ENCODE results near the gene NRG3.

DNA sequence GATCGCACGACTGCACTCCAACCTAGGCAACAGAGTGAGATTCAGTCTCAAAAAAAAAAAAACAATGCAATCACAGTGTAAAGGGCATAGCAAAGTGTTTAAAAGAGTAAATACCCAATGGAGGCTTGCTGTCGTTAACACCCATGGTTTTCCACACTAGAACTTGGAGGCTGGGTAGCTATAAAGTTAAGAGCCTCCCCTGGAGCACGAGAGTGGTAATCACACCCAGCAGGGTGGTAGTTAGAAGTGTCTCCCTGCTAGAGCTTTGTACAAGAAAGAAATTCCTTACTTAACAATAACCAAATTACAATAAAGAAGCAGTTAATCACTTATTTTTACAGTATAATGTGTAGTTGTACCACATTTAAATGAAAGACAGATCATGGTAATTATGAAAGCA lies 1078.9 kb downstream of the NRG3 start:
- TF ChIP-seq RAD21 (IDR thresholded peaks at IDR 0.05; ENCODE audit: low read length) (no peak), CEBPB (IDR thresholded peaks at IDR 0.05; ENCODE audit: low read depth, low read length) (no peak), POLR2A (IDR thresholded peaks at IDR 0.05; ENCODE audit: low read depth, low read length) (no peak), USF2 (IDR thresholded peaks at IDR 0.05; ENCODE audit: low read depth, low read length) (no peak), RCOR1 (IDR thresholded peaks at IDR 0.05; ENCODE audit: insufficient replicate concordance, low read length) (no peak), RFX5 (IDR thresholded peaks at IDR 0.05; ENCODE audit: low read depth, low read length) (no peak), SMC3 (IDR thresholded peaks at IDR 0.05; ENCODE audit: low read depth, low read length) (no peak), MXI1 (IDR thresholded peaks at IDR 0.05; ENCODE audit: borderline replicate concordance, low read depth, low read length) (no peak), BHLHE40 (IDR thresholded peaks at IDR 0.05; ENCODE audit: low read depth, low read length) (no peak), MAZ (IDR thresholded peaks at IDR 0.05; ENCODE audit: borderline replicate concordance, low read depth, low read length) (no peak), FOS (IDR thresholded peaks at IDR 0.05; ENCODE audit: low read depth, low read length) (no peak)
- TF ChIP-seq, protein P1, sequence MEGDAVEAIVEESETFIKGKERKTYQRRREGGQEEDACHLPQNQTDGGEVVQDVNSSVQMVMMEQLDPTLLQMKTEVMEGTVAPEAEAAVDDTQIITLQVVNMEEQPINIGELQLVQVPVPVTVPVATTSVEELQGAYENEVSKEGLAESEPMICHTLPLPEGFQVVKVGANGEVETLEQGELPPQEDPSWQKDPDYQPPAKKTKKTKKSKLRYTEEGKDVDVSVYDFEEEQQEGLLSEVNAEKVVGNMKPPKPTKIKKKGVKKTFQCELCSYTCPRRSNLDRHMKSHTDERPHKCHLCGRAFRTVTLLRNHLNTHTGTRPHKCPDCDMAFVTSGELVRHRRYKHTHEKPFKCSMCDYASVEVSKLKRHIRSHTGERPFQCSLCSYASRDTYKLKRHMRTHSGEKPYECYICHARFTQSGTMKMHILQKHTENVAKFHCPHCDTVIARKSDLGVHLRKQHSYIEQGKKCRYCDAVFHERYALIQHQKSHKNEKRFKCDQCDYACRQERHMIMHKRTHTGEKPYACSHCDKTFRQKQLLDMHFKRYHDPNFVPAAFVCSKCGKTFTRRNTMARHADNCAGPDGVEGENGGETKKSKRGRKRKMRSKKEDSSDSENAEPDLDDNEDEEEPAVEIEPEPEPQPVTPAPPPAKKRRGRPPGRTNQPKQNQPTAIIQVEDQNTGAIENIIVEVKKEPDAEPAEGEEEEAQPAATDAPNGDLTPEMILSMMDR (conservative IDR thresholded peaks at IDR 0.05; ENCODE audit: low read depth, low read length) = no peak
- TF ChIP-seq, protein P2, sequence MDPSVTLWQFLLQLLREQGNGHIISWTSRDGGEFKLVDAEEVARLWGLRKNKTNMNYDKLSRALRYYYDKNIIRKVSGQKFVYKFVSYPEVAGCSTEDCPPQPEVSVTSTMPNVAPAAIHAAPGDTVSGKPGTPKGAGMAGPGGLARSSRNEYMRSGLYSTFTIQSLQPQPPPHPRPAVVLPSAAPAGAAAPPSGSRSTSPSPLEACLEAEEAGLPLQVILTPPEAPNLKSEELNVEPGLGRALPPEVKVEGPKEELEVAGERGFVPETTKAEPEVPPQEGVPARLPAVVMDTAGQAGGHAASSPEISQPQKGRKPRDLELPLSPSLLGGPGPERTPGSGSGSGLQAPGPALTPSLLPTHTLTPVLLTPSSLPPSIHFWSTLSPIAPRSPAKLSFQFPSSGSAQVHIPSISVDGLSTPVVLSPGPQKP (IDR thresholded peaks at IDR 0.05; ENCODE audit: borderline replicate concordance, low read depth, low read length) = no peak

Measured in IMR-90 (cell line).